ENCODE data around the gene THSD7A.

The THSD7A gene

DNA sequence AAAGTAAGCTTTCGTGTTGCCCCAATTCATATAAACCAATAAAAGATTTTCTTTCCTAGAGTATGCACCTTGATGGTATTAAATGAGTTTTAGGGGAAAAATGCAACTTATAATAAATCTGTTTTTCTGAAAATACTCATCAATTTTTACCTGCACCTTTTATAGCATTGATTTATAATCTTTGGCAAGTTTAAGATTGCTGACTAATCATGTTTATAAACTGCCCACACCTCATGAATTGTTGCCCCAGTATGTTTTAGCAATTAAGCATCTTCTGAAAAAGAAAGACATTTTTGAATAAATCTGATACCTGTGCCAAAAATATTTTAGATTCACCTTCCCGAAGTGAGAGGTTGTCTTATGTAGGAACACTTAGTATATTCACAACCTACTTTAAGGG lies 420.0 kb downstream of the THSD7A start:
- no peak for DNase-seq (ENCODE audit: low read depth)

DNA sequence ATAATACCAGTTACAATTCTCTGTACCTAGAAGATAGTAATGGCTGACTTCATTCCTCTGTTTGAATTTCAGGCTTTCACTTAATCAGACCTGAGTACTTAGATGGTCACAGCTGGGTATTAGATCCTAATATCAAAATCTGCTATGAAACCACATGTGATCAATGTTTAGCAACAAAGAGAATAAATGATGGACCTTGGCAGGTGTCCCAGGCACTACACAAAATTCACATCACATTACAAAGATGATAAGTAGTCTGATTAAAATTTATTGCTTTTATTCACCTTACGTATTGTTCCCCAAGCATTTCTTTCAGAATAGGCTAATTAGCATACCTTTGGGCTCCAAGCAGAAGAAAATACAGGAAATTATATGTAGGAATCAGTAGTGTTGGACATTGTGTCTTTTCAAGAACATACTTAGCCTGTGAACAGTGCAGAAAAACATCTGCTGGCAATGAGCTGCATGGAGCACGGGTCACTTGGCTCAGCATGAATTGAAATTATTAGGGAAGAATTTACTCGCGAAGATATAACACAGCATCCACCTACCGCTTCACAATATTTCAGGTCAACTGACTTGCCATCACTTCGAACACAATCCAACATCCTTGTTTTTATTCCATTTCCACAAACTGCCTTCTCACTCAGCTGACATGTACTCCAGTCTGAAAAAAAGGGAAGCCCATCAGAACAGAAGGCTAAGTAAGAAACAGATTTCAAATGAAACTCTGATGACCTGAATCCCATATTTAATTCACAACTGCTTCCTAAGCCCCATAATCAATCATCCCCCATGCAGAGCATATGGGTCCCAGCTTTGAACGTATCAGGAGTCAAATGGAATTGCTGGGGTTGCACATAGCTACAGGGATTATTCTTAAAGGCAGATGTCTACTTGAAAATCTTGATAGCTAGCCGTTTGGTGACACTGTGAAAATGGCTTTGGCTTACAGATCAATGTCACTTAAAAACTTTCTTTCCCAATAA lies 421.0 kb downstream of the THSD7A start:
- DNase-seq (ENCODE audit: low read depth) = no peak

DNA sequence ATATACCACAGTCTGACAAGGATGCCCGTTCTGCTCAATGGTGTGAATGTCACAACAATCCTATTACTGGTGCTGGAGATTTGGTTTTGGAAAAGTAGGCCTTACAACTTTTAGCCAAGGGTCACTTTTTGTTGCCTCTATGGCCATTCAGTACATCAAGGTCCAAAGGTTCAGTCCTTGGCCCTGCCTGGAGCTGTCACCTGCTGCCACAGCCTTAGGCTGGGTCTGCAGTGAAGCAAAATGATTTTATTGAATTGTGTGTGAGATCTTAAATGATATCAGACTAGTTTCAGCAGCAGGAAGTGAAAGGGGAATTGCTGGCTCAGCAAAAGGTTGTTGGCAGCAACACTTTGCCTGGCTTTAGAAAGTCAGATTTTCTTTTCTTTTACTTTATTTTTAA lies 427.6 kb downstream of the THSD7A start:
- no peak for DNase-seq (ENCODE audit: low read depth)

DNA sequence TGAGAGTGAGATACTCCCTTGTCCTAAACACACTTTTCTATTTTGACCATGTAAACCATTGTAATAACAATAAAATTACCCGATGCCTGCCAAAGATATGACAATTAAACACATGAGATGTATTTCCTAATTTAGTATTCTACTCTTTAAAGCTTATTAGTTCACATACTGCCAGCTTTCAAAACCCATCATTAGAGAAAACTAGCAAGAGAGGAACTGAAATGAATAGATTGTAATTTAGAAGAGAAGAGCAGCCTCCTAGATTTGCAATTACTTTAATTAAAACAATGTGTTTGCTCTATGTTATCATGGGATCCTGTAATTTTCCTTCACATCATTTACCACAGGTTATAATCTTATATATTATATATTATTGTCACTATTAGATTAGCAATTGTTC lies 428.2 kb downstream of the THSD7A start:
- no peak for DNase-seq (ENCODE audit: low read depth)

DNA sequence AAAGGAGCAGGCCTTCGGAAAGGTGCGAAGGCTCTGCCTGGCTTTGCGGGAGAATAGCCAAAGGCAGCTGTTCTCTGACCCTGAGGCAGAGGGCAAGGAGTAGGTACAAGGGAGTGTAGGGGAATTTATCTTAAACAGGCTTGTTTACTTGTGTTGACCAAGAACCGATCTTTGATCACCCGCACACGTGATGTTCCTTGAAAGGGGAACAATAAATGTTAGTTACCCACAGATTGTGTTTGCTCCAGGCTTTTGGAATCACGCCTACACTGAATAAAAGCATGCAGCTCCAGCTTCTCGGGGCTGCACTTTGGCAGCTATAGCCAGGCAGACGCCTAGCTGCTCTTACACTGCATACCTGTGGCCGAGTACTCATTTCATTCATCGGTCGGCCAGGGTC lies 437.6 kb downstream of the THSD7A start:
- DNase-seq (ENCODE audit: low read depth) = no peak

DNA sequence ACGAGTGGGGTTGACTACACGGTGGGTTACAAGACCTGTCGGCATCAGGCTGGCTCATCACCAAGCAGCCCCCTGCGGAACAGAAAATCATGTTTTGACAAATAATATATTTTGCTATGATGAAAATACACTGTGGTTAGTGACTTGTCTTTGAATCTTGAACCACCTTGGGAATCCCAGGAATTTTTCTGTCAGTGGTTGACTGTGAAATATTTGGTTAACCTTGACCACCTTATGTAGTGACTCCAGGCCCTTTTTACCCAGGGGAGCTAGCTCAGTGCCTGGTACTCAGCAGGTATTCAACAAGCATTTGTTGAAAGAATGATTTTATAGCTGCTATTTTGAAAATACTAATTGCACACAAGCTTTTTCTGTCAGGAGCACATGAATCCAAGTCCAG lies 452.4 kb downstream of the THSD7A start:
- DNase-seq (ENCODE audit: low read depth) = no peak

DNA sequence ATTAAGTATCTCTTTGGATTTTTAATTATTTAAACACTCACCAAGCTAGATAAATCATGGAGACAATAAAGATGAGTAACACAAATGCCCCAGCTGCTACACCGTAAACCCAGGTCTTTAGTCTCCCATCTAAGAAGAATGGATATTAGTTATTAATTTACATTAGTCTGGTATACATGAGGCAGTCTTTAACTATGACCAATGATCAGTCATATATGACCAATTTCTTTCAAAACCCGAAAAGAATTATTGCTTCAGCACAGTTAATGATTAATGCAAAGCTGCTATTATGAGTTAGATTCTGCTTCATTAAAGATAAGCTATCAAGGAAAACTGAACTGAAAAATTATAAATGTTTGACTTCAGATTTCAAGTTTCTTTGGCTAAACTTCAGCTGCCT lies 455.5 kb downstream of the THSD7A start:
- DNase-seq (ENCODE audit: low read depth) = no peak

DNA sequence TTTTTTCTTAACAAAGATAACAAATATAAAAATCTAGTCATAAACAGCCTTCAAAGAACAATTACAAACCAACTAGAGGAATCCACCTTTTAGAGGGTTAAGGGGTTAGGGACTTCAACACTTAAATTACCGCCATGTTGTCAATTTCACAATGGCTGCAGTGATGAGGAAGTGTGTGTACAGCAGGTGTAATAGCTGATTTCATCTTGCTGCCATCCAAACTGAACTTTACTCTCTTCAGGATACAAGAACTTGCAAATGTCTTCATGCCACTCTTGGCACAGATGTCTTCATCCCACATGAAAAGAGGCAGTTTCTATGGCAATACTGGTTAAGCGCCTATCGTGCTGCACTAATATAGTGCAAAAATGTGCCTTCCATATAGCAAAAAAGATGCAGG lies 457.4 kb downstream of the THSD7A start:
- no peak for DNase-seq (ENCODE audit: low read depth)

DNA sequence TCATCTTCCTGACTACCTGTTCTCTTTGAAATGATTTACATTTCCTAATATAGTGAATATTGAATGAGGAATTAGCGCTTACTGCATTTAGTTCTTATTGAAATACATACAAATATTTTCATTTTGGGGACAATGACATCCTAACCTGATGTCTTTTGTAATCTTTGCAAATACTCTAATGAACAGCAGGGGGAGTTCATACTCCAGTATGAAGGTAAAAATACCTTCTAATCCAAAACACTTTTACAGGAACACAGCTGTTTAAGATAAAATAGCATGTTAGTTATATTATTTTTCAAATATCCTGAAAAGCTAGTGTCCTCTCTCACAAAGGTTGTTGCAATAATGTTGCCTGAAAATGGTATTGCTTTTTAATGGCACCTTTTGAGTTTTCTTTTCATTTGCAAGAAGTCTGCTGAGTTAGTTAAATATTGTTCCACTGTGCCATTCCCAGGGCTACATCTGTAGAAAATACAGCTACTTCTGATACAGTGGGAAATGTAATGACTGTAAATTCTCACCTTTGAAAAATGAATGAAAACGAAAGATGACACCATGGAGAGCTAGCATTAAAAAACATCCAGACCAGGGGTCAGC lies 458.4 kb downstream of the THSD7A start:
- no peak for DNase-seq (ENCODE audit: low read depth)

DNA sequence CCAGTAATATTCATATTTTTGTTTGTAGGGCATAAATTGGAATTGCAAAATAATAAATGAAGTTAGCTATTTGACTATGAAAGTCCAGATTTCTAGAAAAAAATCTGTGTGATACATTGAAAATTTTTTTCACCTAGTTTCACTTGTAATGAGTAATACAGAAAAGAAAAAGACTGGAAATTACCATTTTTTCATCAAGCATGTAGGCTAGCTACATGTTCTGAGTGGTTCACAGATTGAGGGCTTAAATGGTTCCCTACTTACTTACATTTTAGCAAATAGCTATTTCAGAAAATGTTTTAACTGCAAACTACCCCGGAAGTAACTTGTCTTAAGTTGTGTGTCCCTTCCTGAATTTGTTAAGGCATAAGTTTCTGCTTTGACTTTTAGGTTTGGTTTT lies 462.3 kb downstream of the THSD7A start:
- no peak for DNase-seq (ENCODE audit: low read depth)

DNA sequence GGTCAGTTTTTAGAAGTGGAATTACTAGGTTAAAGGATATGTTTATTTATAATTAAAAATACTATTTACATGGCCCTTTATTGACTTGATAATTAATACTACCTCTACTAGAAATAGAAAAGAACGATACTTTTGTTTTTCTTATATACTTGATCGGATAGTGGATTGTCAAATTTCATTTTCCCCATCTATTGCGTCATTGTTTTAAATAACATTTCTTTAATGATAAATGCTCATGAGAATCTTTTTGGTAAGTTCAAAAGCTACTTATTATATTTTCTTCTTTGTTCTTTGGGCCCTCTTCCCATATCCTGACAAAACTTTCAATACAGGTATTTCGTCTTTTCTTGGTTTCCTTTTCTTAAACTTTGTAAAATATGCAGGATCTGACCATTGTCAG lies 465.9 kb downstream of the THSD7A start:
- no peak for DNase-seq (ENCODE audit: low read depth)

DNA sequence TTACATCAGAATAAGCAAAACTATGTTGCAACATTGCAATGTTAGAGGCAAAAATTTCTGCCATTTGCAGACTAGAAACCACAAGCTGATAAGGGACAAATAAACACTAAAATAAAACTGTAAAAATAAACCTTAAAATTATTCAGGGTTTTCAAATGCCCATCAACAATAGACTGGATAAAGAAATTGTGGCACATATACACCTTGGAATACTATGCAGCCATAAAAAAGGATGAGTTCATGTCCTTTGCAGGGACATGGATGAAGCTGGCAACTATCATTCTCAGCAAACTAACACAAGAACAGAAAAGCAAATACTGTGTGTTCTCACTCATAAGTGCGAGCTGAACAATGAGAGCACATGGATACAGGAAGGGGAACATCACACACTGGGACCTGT lies 473.4 kb downstream of the THSD7A start:
- no peak for DNase-seq (ENCODE audit: low read depth)

DNA sequence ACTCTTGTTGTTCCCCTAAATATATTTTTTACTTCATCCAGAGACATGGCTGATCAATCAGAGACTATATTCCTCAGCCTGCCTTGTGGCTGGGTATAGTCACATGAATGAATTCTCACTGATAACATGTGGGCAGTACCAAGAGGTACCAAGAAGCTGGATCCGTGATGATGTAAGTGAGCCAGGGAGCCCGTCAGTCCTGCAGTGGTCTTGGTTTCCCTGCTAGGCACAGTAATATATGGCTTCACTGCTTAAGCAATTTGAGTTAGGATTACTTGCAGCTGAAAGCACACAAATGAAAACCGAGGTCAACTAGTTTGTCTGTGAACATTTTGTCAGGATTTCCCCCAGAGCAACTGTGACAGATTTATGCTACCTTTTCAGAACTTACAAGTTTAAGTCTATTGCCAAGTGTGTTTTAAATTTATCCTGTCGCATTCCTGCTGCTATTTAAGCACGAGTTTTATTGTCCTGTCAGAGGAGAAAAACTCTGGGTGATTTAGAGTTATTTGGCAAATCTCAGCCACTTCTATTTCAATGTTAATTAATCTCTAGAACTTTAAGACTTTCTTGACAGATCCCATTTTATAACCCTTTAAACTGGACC lies 476.5 kb downstream of the THSD7A start:
- no peak for DNase-seq (ENCODE audit: low read depth)

DNA sequence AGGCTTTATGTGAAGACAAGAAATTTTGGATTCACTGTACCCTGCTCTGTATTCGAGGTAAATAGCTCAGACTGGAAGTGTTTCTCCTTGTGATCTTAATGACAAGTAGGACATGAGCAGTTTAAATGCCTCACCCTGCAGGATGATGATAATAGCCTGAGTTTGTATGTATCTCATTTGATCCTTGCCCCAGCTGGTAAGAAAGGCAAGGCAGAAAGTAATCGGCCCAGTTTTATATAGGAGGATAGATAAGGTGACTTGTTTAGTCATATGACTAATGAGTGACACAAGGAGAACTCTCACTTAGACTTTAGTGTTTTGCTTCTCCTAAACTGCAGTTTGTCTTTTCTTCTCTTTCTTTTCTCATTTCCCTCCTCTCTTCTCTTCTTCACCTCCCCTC lies 485.7 kb downstream of the THSD7A start:
- no peak for DNase-seq (ENCODE audit: low read depth)

DNA sequence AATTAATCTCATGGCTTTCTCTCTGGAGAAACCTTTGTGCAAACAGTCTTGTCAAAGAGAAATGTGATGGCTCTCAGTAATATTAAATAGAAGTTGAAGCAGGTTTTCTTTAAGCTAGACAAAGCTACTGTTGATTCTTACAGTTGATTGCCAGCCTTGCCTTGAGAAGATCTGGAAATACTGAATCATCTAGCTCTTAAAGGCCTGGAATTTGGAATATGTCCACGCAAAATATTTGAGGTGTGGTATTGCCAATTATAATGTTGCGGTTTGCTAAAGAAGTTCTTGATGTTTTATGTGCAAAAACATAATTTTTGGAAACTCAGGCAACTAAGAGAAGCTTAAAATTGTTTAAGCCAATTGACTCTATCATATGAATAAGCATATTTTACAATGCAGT lies 486.4 kb downstream of the THSD7A start:
- no peak for DNase-seq (ENCODE audit: low read depth)

DNA sequence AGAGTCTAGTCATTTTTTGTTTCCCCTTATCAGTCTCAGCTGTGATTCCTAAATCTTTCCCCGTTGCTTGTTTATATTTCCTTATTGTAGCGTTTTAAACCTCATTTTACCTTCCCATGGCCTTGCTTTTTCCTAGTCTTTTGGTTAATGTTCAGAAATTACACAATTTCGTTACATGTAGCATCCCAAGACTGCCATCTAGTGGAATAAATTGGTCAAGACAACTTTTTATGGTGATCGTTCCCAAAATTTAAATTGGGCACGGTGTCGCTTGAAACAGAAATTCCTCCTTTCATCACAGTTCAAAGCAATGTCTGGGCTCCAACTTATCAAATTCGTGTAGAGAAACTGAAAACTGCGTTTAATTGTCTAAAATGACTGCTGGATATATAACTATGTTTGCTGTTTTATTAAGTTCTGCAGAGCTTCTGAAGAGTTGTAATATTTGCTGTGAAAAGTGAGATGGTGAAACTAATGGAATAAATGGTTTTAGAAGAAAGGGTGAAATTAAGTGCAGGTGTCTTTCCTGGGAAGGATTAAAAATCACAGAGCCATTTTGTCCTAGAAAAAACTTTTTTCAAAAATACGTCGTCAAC lies 488.1 kb downstream of the THSD7A start:
- DNase-seq (ENCODE audit: low read depth) = no peak

DNA sequence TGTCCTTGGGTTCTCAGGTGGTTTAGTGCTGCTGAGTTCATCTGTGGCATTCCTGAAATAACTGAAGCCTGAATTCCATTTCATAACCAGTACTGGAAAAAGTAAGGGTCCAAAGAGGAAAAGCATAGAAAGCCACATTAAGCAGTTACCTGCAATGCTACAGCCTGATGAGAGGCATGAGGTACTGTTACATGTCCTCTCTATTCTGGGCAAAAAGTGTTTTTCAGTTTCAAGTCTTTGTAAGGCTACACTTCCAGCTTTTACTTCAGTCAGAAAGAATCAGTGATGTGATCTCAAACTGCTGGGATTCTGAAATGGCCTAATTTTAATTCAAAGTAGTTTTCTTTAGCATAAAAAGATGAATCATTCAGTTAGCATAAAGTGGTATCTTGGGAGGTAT lies 488.9 kb downstream of the THSD7A start:
- DNase-seq (ENCODE audit: low read depth) = no peak

DNA sequence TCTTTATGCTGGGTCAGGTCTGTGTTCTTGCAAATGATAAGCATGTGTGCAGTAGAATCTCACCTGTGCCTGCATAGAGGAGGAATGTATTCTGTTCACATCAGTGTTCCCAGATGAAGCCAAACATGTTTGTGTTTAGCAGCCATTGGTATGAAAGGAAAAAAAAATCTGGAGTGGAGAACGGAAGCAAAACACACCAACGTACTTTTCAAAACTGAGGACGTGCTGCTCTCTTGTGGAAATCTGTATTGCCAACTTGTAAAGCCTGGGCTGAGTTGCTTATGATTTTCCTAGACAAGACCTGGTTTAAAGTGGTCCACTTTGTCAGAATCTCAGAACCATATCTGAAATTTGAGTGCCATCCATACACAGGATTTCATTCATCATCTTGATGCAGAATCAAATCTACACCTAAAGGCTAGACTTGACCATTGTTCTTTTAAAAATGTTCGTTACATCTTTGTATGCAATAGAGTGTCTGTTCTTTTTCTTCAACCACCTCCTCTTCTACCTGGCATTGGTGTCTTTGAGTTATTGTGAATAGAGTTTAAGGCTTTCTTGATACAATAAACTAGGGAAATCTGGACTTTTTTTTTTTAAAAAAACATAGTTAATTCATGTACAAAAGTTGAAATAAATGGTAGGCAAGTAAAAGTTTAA lies 490.6 kb downstream of the THSD7A start:
- DNase-seq (ENCODE audit: low read depth) = no peak

DNA sequence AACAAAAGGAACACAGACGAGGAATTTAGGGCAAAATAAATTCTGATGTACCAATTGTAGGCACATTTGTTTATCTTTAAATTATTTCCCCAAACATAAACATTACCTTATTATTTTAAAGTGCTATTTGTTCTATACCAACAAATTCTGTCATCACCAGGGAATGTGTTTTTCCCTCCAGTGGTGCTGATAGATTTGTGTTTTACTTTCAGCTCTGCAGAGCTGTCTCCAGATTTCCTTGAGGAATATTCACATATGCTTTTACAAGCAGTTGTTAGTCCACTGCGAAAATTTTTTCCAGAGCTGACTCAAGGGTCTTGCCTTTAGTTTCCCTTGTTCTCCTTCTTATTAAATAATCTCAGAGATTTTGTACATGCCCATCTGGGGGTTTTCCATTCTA lies 495.6 kb downstream of the THSD7A start:
- no peak for DNase-seq (ENCODE audit: low read depth)

DNA sequence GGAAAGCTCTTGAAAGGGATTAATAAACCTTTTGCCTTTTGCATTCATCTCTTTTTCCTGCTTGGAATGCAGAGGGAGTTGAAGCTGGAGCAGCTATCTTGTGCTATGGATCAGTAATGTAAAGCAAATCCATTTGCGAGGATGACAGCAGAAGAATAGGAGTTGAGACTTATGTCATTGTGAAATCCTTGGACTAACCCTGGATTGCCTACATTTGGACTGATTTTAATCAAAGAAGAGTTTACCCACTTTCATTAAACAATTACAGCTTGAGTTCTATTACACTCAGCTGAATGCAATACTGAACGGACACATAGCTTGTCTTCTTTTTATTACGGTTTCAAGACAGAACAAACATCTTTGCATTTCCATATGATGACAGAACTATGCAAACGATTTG lies 496.1 kb downstream of the THSD7A start:
- DNase-seq (ENCODE audit: low read depth) = no peak

DNA sequence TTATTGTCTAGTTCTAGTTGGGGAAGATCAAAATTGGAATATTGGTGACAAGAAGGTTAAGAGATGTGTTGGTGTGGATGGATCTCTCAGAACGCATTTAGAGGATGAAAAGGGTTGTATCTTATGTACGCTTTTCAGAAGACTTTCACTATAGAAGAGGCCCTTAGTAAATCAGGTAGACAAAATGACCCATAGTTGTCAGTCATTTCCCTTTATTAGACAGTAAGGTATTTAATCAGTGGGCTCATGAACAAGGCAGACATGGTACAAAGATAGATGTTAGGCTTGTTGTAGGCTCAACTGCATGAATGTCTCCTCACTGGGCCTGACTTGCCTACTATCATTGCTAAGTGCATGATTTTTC lies 499.2 kb downstream of the THSD7A start:
- no peak for DNase-seq (ENCODE audit: low read depth)

DNA sequence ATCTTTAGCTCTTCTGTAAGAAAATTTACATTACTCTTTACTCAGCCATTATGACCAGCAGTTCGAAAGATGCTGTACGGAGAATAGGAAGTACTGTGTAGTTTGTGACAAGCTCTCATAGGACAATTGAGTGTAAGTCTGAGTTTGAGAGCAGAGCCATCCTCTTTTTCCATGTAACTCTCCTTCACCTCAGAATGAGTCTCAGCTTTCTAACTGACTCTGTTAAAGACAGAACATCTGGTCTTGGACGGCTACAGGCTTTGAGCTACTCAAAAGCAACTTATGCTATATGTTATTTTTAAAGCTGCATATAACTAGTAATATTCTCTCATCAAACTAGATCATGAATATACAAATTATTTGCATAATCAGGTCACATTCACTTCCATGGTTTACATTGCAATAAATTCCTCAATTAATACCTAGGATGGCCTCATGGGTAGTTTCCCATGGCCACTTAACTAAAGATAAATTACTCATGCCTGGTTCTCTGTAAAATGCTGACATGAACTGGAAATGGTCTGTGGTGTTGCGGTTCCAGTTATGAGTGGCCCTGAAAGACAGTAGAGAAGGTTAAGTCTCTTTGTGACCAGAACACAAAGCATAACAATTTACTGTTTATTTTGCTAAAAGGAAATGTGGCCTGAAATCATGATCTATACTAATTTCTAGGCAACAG lies 499.7 kb downstream of the THSD7A start:
- DNase-seq (ENCODE audit: low read depth) = no peak

All from stimulated activated CD8-positive, alpha-beta memory T cell treated with anti-CD3 and anti-CD28 coated beads, Interleukin-12 subunit alpha, Interleukin-12 subunit beta, amount 100 ng/mL, for 4 hours (primary cell).